Osteocyte (in vitro differentiated cells): ENCODE data around the gene SLC44A1. TPM values are rescaled to one million over a fixed set of nuclear protein-coding genes. Genes with fewer than 3 reads are reported as not detected.

ENCODE experiments used
- DNase-seq: peaks from one replicate; pipeline ENCODE4 v3.0.0; 2021; ENCODE audit warnings: mixed read lengths; ENCODE audit not compliant: unreplicated experiment; ENCODE audit errors: extremely low spot score
- H3K27ac Mint-ChIP-seq: one replicate; pipeline ENCODE4 v1.8.0; 2021; ENCODE audit warnings: mild to moderate bottlenecking, mixed read lengths; ENCODE audit not compliant: unreplicated experiment
- H3K27me3 Mint-ChIP-seq: one replicate; pipeline ENCODE4 v1.8.0; 2021; ENCODE audit warnings: mixed read lengths; ENCODE audit not compliant: unreplicated experiment
- H3K36me3 Mint-ChIP-seq: one replicate; pipeline ENCODE4 v1.8.0; 2021; ENCODE audit warnings: mixed read lengths; ENCODE audit not compliant: unreplicated experiment
- H3K4me1 Mint-ChIP-seq: one replicate; pipeline ENCODE4 v1.8.0; 2021; ENCODE audit warnings: mixed read lengths; ENCODE audit not compliant: unreplicated experiment
- H3K4me3 Mint-ChIP-seq: one replicate; pipeline ENCODE4 v1.8.0; 2021; ENCODE audit warnings: mild to moderate bottlenecking, moderate library complexity, mixed read lengths; ENCODE audit not compliant: unreplicated experiment
- H3K9me3 Mint-ChIP-seq: one replicate; pipeline ENCODE4 v1.8.0; 2021; ENCODE audit warnings: mixed read lengths; ENCODE audit not compliant: unreplicated experiment
- CTCF ChIP-seq: fragments of 200-600 bp; sonication (generic); IDR thresholded peaks from 2 replicates; pipeline ENCODE4 v1.5.0; 2021; ENCODE audit warnings: antibody characterized with exemption, mild to moderate bottlenecking, moderate library complexity
- total RNA-seq: library from RNA; stranded (reverse); gene quantifications from 2 replicates; pipeline ENCODE4 v1.2.1, GENCODE V29; 2021

The SLC44A1 gene
- total RNA-seq, 1 donor from 2014 or later = 30.2 TPM

DNA sequence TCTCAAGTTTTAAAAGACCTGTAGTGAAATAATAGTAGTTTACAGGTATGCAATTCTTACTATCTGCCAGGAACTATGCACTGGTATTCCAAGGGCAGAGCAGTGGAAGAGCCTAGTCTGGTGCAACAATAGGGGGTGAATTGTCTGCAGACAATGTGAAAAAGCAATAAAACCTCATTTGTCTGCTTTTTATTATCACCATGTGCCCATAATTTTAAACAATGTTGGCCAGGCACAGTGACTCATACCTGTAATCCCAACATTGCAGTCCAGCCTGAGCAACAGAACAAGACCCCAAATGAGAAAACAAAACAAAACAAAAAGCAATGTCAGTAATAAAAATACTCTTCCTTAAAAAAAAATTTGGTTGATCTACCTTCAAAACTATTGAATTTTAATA is 12.2 kb upstream of the SLC44A1 start:
- Mint-ChIP-seq H3K4me3 (no peak overlapping the region), H3K27ac (no peak overlapping the region), H3K4me1 (peaks cover 11% of the 10 kb centered on the region), H3K36me3 (no peaks in the 10 kb centered on the region), H3K9me3 (no peaks in the 10 kb centered on the region), H3K27me3 (no peaks in the 10 kb centered on the region)
- DNase-seq = no peak
- no peak for TF ChIP-seq CTCF

DNA sequence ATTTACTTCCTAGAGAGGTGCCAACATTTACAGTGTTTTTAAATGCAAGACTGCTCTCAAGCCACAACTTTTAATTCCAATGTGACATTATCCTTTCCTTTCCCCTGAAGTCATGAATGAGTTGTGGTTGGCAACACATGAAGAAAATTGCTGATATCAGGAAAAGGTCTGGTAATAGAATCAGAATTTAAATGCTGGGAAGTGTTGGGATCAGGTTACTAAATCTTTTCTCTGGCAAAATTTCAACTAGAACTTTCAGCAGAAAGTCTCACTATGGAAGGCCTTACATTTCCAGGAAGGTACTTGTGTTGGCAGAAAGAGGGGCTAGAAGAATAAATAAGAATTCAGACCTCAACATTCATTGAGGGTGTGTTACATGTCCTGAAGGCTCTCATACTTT is 10.6 kb upstream of the SLC44A1 start:
- H3K27me3 Mint-ChIP-seq = peaks cover 4% of the 10 kb centered on the region
- no peaks in the 10 kb centered on the region for H3K9me3 Mint-ChIP-seq
- TF ChIP-seq CTCF = no peak
- H3K36me3 Mint-ChIP-seq = no peaks in the 10 kb centered on the region
- peak overlapping the region; percentile 31 for H3K27ac Mint-ChIP-seq
- no peak overlapping the region for H3K4me3 Mint-ChIP-seq
- peaks cover 11% of the 10 kb centered on the region for H3K4me1 Mint-ChIP-seq
- DNase-seq = no peak

DNA sequence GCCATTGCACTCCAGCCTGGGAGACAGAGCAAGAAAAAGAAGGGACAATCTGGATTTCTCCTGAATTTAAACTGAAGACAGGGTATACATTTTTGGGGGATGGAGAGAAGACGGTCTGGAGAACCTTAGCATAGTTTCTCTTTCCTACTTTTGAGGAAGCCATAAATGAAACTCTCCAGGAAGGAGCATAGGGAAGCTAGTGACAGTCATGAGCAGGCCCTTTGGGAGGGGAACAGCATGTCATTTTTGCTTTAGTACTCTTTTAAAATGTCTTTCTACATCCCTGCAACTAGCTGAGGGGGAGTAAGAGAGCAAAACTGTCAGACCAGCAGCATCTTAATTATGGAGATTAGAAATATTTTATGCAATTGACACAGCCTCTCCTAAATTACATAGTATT is 8.2 kb upstream of the SLC44A1 start:
- Mint-ChIP-seq H3K4me1 (peaks cover 13% of the 10 kb centered on the region), H3K27ac (no peak overlapping the region), H3K4me3 (no peak overlapping the region), H3K36me3 (no peaks in the 10 kb centered on the region), H3K27me3 (peaks cover 21% of the 10 kb centered on the region), H3K9me3 (no peaks in the 10 kb centered on the region)
- TF ChIP-seq CTCF = no peak
- no peak for DNase-seq

- H3K36me3 Mint-ChIP-seq = no peaks in the 10 kb centered on the region
- peaks cover 30% of the 10 kb centered on the region for H3K27me3 Mint-ChIP-seq
- no peak overlapping the region for H3K4me3 Mint-ChIP-seq
- TF ChIP-seq CTCF = no peak
- peaks cover 20% of the 10 kb centered on the region for H3K4me1 Mint-ChIP-seq
- no peak overlapping the region for H3K27ac Mint-ChIP-seq
- H3K9me3 Mint-ChIP-seq = no peaks in the 10 kb centered on the region
- no peak for DNase-seq
These were observed 7.2 kb upstream of the SLC44A1 start for GRCh38 chr9:105237246-105237645.

GRCh38 chr9:105238302-105238701 is 6.1 kb upstream of the SLC44A1 start:
- Mint-ChIP-seq H3K4me1 (peaks cover 28% of the 10 kb centered on the region), H3K27ac (no peak overlapping the region), H3K36me3 (no peaks in the 10 kb centered on the region), H3K27me3 (peaks cover 31% of the 10 kb centered on the region), H3K9me3 (no peaks in the 10 kb centered on the region), H3K4me3 (no peak overlapping the region)
- TF ChIP-seq CTCF = no peak
- DNase-seq = no peak
